PC-3 (cell line): ENCODE measurements around the gene TMEM45B. TPM values are rescaled to one million over a fixed set of nuclear protein-coding genes. Genes with fewer than 3 reads are reported as not detected.

ENCODE experiments used
- ATAC-seq: fragments of 200-7000 bp; cut with Tn5 transposase; 2 replicates; pipeline ENCODE4 v1.9.1; 2020; ENCODE audit warnings: mild to moderate bottlenecking, moderate library complexity
- BruUV-seq: library from RNA; stranded (reverse); fragments of 400-500 nt; replicated peaks from 2 replicates; lab custom pipeline; 2021; lab: Mats Ljungman, UMichigan
- CTCF ChIA-PET: fragments of 300-600 bp; sonication (Branson Sonifier 250); formaldehyde crosslinking; loops from one replicate; lab custom pipeline; 2022; ENCODE audit warnings: antibody characterized with exemption; lab: Charles Lee
- POLR2A ChIA-PET: fragments of 300-600 bp; sonication (Branson Sonifier 250); formaldehyde crosslinking; loops from one replicate; lab custom pipeline; 2022; ENCODE audit warnings: antibody characterized with exemption; ENCODE audit not compliant: unreplicated experiment; lab: Charles Lee
- DNase-seq: peaks from one replicate; pipeline ENCODE4 v3.0.0-alpha.2; 2015
- H2AFZ ChIP-seq: fragments of 300-600 bp; sonication (generic); 2 replicates; pipeline ENCODE4 v1.6.0; 2016; ENCODE audit warnings: antibody characterized with exemption, low read length
- H3F3A ChIP-seq: fragments of 300-600 bp; sonication (generic); one replicate; pipeline ENCODE4 v1.6.0; 2017; ENCODE audit warnings: antibody characterized with exemption, low read length, control low read depth, mild to moderate bottlenecking; ENCODE audit not compliant: unreplicated experiment
- H3K27ac ChIP-seq: fragments of 300-600 bp; sonication (generic); 2 replicates; pipeline ENCODE4 v1.5.1; 2016; ENCODE audit warnings: mild to moderate bottlenecking, low read length
- H3K27me3 ChIP-seq: fragments of 300-600 bp; sonication (generic); 2 replicates; pipeline ENCODE4 v1.6.1; 2016; ENCODE audit warnings: low read length, mixed read lengths
- H3K36me3 ChIP-seq: fragments of 300-600 bp; sonication (generic); 2 replicates; pipeline ENCODE4 v1.6.1; 2016; ENCODE audit warnings: low read depth, mixed run types, low read length, mixed read lengths
- H3K4me1 ChIP-seq: fragments of 300-600 bp; sonication (generic); 2 replicates; pipeline ENCODE4 v1.5.1; 2016; ENCODE audit warnings: low read length; ENCODE audit not compliant: insufficient read depth
- H3K4me2 ChIP-seq: fragments of 300-600 bp; sonication (generic); 2 replicates; pipeline ENCODE4 v1.6.0; 2016; ENCODE audit warnings: low read length
- H3K4me3 ChIP-seq: fragments of 300-600 bp; sonication (generic); 2 replicates; pipeline ENCODE4 v1.5.1; 2016; ENCODE audit warnings: mild to moderate bottlenecking, low read length, mixed read lengths
- H3K79me2 ChIP-seq: fragments of 300-600 bp; sonication (generic); 2 replicates; pipeline ENCODE4 v1.6.1; 2017; ENCODE audit warnings: low read length, mixed read lengths
- H3K9ac ChIP-seq: fragments of 300-600 bp; sonication (generic); 2 replicates; pipeline ENCODE4 v1.6.0; 2016; ENCODE audit warnings: mild to moderate bottlenecking, low read length
- H3K9me2 ChIP-seq: fragments of 300-600 bp; sonication (generic); replicated peaks from 2 replicates; pipeline ENCODE4 v1.6.1; 2016; ENCODE audit warnings: mixed run types, low read length, mixed read lengths
- H3K9me3 ChIP-seq: fragments of 300-600 bp; sonication (generic); 2 replicates; pipeline ENCODE4 v1.6.1; 2016; ENCODE audit warnings: low read length, mixed read lengths
- H4K20me1 ChIP-seq: fragments of 300-600 bp; sonication (generic); 2 replicates; pipeline ENCODE4 v1.6.1; 2016; ENCODE audit warnings: low read length, mixed read lengths
- EZH2 ChIP-seq: fragments of 300-600 bp; sonication (generic); IDR thresholded peaks from one replicate; pipeline ENCODE4 v1.6.1; 2017; ENCODE audit warnings: antibody characterized with exemption, mild to moderate bottlenecking, low read length; ENCODE audit not compliant: unreplicated experiment
- EZH2phosphoT487 ChIP-seq: fragments of 300-600 bp; sonication (generic); IDR thresholded peaks from 2 replicates; pipeline ENCODE4 v1.6.1; 2018; ENCODE audit warnings: mild to moderate bottlenecking, antibody characterized with exemption, low read length, borderline replicate concordance
- intact Hi-C: fragments of 100-400 bp; cut with micrococcal nuclease; formaldehyde crosslinking; loops from 2 replicates; pipeline ENCODE4 v1.9.0; 2023
- total RNA-seq: library from RNA; depleted of rRNA; stranded (reverse); fragments of >200 nt; gene quantifications from 2 replicates; pipeline ENCODE4 v1.2.3, GENCODE V29; 2014
- TF ChIP-seq, protein P1 (sequence below): fragments of 300-600 bp; sonication (generic); conservative IDR thresholded peaks from 2 replicates; pipeline ENCODE4 v1.5.1; 2017; ENCODE audit warnings: antibody characterized with exemption, low read depth, mild to moderate bottlenecking, low read length

Gene TMEM45B
- total RNA-seq, 1 experiment from 2014 or later: 30.4 TPM

DNA sequence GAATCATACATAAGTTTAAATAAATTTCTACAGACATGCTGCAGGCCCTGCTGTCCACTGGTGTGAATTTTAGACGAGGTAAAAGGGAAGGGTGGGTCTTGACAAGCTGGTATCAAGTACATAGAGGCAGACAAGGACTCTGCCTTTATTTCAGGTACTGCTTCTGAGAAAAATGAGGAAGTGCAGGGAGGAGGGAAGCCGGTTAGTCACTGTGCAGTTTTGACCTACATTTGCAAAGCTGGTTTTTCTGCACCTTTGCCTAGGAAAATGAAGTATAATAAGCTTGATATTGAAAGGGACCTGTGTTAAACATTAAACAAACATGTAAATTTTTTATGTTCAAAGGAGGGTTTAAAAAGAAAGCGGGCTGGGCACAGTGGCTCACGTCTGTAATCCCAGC lies 24.6 kb downstream of the TMEM45B start:
- DNase-seq (peak; percentile 89), ATAC-seq (peak; percentile 57)
- TF ChIP-seq EZH2phosphoT487: no peak
- TF ChIP-seq, protein P1, sequence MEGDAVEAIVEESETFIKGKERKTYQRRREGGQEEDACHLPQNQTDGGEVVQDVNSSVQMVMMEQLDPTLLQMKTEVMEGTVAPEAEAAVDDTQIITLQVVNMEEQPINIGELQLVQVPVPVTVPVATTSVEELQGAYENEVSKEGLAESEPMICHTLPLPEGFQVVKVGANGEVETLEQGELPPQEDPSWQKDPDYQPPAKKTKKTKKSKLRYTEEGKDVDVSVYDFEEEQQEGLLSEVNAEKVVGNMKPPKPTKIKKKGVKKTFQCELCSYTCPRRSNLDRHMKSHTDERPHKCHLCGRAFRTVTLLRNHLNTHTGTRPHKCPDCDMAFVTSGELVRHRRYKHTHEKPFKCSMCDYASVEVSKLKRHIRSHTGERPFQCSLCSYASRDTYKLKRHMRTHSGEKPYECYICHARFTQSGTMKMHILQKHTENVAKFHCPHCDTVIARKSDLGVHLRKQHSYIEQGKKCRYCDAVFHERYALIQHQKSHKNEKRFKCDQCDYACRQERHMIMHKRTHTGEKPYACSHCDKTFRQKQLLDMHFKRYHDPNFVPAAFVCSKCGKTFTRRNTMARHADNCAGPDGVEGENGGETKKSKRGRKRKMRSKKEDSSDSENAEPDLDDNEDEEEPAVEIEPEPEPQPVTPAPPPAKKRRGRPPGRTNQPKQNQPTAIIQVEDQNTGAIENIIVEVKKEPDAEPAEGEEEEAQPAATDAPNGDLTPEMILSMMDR: no peak
- no peak for TF ChIP-seq EZH2
- H3K36me3 ChIP-seq: 0 out of 2 replicates have a peak, but pooled peaks cover 7% of the 10 kb centered on the region
- no TSS peak for BruUV-seq
- H3K27me3 ChIP-seq: no peaks in the 10 kb centered on the region
- intact Hi-C loops: loop anchor here (10.0 kb wide), 1 partner anchor 195 kb away; no protein-coding TSS in a partner anchor
- no peaks in the 10 kb centered on the region for H3K9me2 ChIP-seq
- H3K79me2 ChIP-seq: peaks cover 14% of the 10 kb centered on the region; the same call in 1 of the 2 replicates
- peak overlapping the region; percentile 16 for H3K9ac ChIP-seq
- H3F3A ChIP-seq: peaks cover 7% of the 10 kb centered on the region
- peaks cover 65% of the 10 kb centered on the region for H3K4me1 ChIP-seq
- no peaks in the 10 kb centered on the region for H4K20me1 ChIP-seq
- peak overlapping the region; percentile 53 for H3K4me2 ChIP-seq
- H3K27ac ChIP-seq: peak overlapping the region; percentile 92
- ChIA-PET POLR2A (interaction anchor here (0.8 kb wide), 1 partner anchor 361 kb away, joined by 3 read pairs; no protein-coding TSS in a partner anchor), CTCF (interaction anchor here (0.7 kb wide), 1 partner anchor 306 kb away, joined by 3 read pairs; no protein-coding TSS in a partner anchor)
- no peak overlapping the region for H2AFZ ChIP-seq
- H3K9me3 ChIP-seq: no peaks in the 10 kb centered on the region
- no peak overlapping the region for H3K4me3 ChIP-seq

DNA sequence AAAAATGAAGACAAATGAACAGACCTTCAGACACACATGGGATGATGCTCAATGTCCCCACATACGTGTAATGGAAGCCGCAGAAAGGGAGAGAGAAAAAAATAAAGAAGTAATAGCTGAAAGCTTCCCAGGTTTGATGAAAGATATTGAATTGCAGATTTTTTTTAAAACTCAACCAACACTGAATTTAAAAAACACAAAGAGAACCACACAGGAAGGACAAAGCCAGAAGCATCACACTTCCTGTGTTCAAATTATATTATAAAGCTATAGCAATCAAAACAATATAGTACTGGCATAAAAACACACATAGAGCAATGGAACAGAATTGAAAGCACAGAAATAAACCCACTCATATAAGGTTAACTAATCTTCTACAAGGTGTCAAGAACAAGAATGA lies 26.5 kb downstream of the TMEM45B start:
- Histone ChIP-seq H3K27me3 (no peaks in the 10 kb centered on the region), H3K79me2 (peaks cover 12% of the 10 kb centered on the region; the same call in 1 of the 2 replicates), H4K20me1 (no peaks in the 10 kb centered on the region), H3K27ac (no peak overlapping the region), H2AFZ (no peak overlapping the region), H3K9me3 (no peaks in the 10 kb centered on the region), H3K36me3 (0 out of 2 replicates have a peak, but pooled peaks cover 7% of the 10 kb centered on the region), H3F3A (peaks cover 7% of the 10 kb centered on the region), H3K4me2 (no peak overlapping the region), H3K4me3 (no peak overlapping the region), H3K4me1 (peaks cover 63% of the 10 kb centered on the region), H3K9ac (no peak overlapping the region), H3K9me2 (no peaks in the 10 kb centered on the region)
- ChIA-PET POLR2A (no interaction called here), CTCF (no interaction called here)
- BruUV-seq: no TSS peak
- TF ChIP-seq EZH2phosphoT487: no peak
- no peak for TF ChIP-seq EZH2
- TF ChIP-seq, protein P1: no peak
- intact Hi-C loops: loop anchor here (10.0 kb wide), 1 partner anchor 197 kb away; no protein-coding TSS in a partner anchor
- ATAC-seq (no peak), DNase-seq (no peak)
